ENCODE measurements around the gene ARHGAP4.

GRCh38 chrX:153878345-153878744 is 47.7 kb downstream of the ARHGAP4 start:
- TF ChIP-seq SP1 (IDR thresholded peaks at IDR 0.05): no peak
- no peak for TF ChIP-seq BHLHE40 (IDR thresholded peaks at IDR 0.05; ENCODE audit: borderline replicate concordance)
- TF ChIP-seq TARDBP (IDR thresholded peaks at IDR 0.05): no peak
- TF ChIP-seq LEF1 (IDR thresholded peaks at IDR 0.05; ENCODE audit: borderline replicate concordance): no peak
- no peak for TF ChIP-seq HDGF (IDR thresholded peaks at IDR 0.05; ENCODE audit: borderline replicate concordance)
- TF ChIP-seq FOXK2 (IDR thresholded peaks at IDR 0.05): no peak
- TF ChIP-seq FOXA1 (IDR thresholded peaks at IDR 0.05): no peak
- TF ChIP-seq FOXM1 (IDR thresholded peaks at IDR 0.05; ENCODE audit: borderline replicate concordance): no peak

Measured in HEK293T (cell line).